ENCODE data around the gene CDKN2AIP.

CDKN2AIP gene

DNA sequence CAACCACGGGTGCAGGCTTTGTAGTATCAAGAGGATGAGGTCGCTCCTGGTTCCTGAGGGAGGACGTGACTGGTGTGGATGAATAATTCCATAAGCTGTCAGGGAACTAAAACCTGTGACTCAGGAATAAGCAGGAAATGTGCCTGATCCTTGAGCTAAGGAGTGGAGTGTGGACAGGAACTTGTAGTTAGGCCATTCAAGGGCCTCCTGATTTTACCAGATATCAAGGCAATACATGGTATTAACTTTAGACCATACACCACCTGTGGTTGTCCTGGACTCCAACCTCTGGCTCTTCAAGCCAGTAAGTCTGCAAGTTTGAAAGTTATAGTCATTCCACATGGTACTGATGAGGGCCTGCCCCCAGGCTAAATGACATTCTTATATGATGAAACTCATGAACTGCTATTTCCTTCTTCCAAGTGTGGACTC is 48.4 kb downstream of the CDKN2AIP start:
- Histone ChIP-seq H3K56ac (ENCODE audit: low read length) (no peak overlapping the region), H2BK15ac (replicated peaks; ENCODE audit: low read depth) (no peak overlapping the region), H2BK120ac (ENCODE audit: low read depth, low read length) (no peak overlapping the region), H3K18ac (ENCODE audit: low read length) (no peak overlapping the region), H3K79me2 (ENCODE audit: control insufficient read depth, insufficient read depth, low read length) (no peaks in the 10 kb centered on the region), H3K4me3 (ENCODE audit: low read length) (no peak overlapping the region), H3K4me1 (ENCODE audit: control insufficient read depth, low read depth, low read length) (no peaks in the 10 kb centered on the region), H2AK5ac (ENCODE audit: low read length) (no peak overlapping the region), H4K5ac (ENCODE audit: low read length) (no peak overlapping the region), H3K4me2 (ENCODE audit: low read length) (no peak overlapping the region), H3K36me3 (ENCODE audit: control insufficient read depth, insufficient read depth, low read length) (no peaks in the 10 kb centered on the region), H3K4ac (ENCODE audit: low read depth, low read length) (no peak overlapping the region), H2BK5ac (ENCODE audit: low read length) (no peak overlapping the region), H3K27ac (ENCODE audit: low read depth, low read length) (no peak overlapping the region), H3K9ac (ENCODE audit: low read length) (no peak overlapping the region), H3K27me3 (ENCODE audit: insufficient read depth, low read length, poor library complexity) (no peaks in the 10 kb centered on the region), H3K79me1 (ENCODE audit: low read length) (no peaks in the 10 kb centered on the region), H3K23ac (ENCODE audit: low read length) (no peak overlapping the region), H4K8ac (ENCODE audit: low read depth, low read length) (no peak overlapping the region)
- no CpG with 5 or more reads among the region's 3 CpGs for WGBS (ENCODE audit: extremely low coverage, insufficient coverage, low lambda C conversion rate)
- DNase-seq, result peak; percentile 26

GRCh38 chr4:183493246-183493645 is 48.8 kb downstream of the CDKN2AIP start:
- no peak overlapping the region for H2AK5ac ChIP-seq (ENCODE audit: low read length)
- no peak overlapping the region for H2BK15ac ChIP-seq (replicated peaks; ENCODE audit: low read depth)
- H3K4me2 ChIP-seq (ENCODE audit: low read length), result no peak overlapping the region
- no peaks in the 10 kb centered on the region for H3K27me3 ChIP-seq (ENCODE audit: insufficient read depth, low read length, poor library complexity)
- H4K5ac ChIP-seq (ENCODE audit: low read length), result no peak overlapping the region
- H4K8ac ChIP-seq (ENCODE audit: low read depth, low read length), result no peak overlapping the region
- no peak for DNase-seq
- no peak overlapping the region for H3K4me3 ChIP-seq (ENCODE audit: low read length)
- H3K79me2 ChIP-seq (ENCODE audit: control insufficient read depth, insufficient read depth, low read length), result no peaks in the 10 kb centered on the region
- H3K27ac ChIP-seq (ENCODE audit: low read depth, low read length), result no peak overlapping the region
- no peak overlapping the region for H3K18ac ChIP-seq (ENCODE audit: low read length)
- no peak overlapping the region for H2BK5ac ChIP-seq (ENCODE audit: low read length)
- no peak overlapping the region for H3K9ac ChIP-seq (ENCODE audit: low read length)
- H2BK120ac ChIP-seq (ENCODE audit: low read depth, low read length), result no peak overlapping the region
- no peaks in the 10 kb centered on the region for H3K79me1 ChIP-seq (ENCODE audit: low read length)
- H3K36me3 ChIP-seq (ENCODE audit: control insufficient read depth, insufficient read depth, low read length), result no peaks in the 10 kb centered on the region
- H3K23ac ChIP-seq (ENCODE audit: low read length), result no peak overlapping the region
- H3K4me1 ChIP-seq (ENCODE audit: control insufficient read depth, low read depth, low read length), result no peaks in the 10 kb centered on the region
- H3K4ac ChIP-seq (ENCODE audit: low read depth, low read length), result no peak overlapping the region
- WGBS (ENCODE audit: extremely low coverage, insufficient coverage, low lambda C conversion rate), result no CpG with 5 or more reads among the region's 3 CpGs
- no peak overlapping the region for H3K56ac ChIP-seq (ENCODE audit: low read length)

DNA sequence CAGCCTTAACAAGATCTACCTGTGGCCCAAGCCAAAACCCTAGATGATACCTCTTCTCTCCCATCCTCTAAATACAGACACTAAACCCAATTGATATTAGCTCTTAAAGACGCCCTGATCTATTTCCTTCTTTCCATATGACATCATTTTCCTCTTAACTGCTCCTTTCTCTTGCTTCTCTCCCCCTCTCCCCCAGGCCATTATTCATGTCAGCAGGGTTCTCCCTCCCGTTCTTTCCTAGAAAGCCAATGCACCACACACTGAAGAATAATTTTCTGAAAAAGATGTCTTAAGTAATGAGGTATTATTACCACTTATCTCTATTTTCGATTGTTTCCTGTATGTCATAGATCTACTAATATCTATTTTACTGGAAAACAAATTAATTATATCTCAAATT is 50.7 kb downstream of the CDKN2AIP start:
- Histone ChIP-seq H3K79me2 (ENCODE audit: control insufficient read depth, insufficient read depth, low read length) (no peaks in the 10 kb centered on the region), H3K56ac (ENCODE audit: low read length) (no peak overlapping the region), H3K4me1 (ENCODE audit: control insufficient read depth, low read depth, low read length) (no peaks in the 10 kb centered on the region), H3K79me1 (ENCODE audit: low read length) (no peaks in the 10 kb centered on the region), H3K27ac (ENCODE audit: low read depth, low read length) (no peak overlapping the region), H3K4ac (ENCODE audit: low read depth, low read length) (no peak overlapping the region), H2BK15ac (replicated peaks; ENCODE audit: low read depth) (no peak overlapping the region), H3K23ac (ENCODE audit: low read length) (no peak overlapping the region), H4K8ac (ENCODE audit: low read depth, low read length) (no peak overlapping the region), H2AK5ac (ENCODE audit: low read length) (no peak overlapping the region), H2BK5ac (ENCODE audit: low read length) (no peak overlapping the region), H3K9ac (ENCODE audit: low read length) (no peak overlapping the region), H2BK120ac (ENCODE audit: low read depth, low read length) (no peak overlapping the region), H3K27me3 (ENCODE audit: insufficient read depth, low read length, poor library complexity) (no peaks in the 10 kb centered on the region), H3K18ac (ENCODE audit: low read length) (no peak overlapping the region), H4K5ac (ENCODE audit: low read length) (no peak overlapping the region), H3K4me2 (ENCODE audit: low read length) (no peak overlapping the region), H3K4me3 (ENCODE audit: low read length) (no peak overlapping the region), H3K36me3 (ENCODE audit: control insufficient read depth, insufficient read depth, low read length) (no peaks in the 10 kb centered on the region)
- peak; percentile 24 for DNase-seq
- no CpG with 5 or more reads among the region's 3 CpGs for WGBS (ENCODE audit: extremely low coverage, insufficient coverage, low lambda C conversion rate)

Measured in mesendoderm (in vitro differentiated cells).